Measurements from ENCODE around the gene TSSC4.

The TSSC4 gene

DNA sequence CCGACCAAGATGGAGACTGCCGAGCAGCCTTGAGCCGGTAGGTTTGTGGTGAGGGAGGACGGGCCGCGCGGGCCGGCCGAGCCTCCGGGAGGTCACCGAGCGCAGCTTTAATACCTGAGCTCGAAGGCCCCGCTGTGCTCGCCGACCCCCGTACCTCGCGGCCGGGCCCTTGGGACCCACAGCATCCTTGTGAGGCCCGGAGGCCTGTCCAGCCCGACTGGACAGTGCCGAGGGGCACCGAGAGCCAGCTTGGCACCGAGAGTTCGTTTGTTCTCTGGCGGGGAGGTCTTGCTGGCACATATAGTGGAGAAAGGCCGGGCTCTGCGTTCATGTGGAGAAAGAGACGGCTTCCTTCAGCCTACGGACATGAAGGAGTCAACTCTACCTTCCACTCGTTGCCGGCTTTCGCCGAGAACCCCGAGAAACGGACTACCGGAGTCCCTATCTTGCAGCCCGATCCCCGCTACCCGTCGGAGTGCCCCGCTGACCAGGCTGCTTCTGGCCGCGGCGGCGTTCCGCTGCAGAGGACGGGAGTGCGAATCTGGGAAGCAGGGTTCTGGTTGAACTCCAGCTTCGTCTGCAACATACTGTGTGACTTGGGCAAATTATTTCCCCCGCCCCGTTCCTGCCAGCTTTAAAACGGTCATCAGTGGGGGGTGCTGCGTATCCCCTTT, 349 bp downstream of the TSSC4 start:
- DNase-seq (ENCODE audit: low read depth in 2 of 2) = no peak

DNA sequence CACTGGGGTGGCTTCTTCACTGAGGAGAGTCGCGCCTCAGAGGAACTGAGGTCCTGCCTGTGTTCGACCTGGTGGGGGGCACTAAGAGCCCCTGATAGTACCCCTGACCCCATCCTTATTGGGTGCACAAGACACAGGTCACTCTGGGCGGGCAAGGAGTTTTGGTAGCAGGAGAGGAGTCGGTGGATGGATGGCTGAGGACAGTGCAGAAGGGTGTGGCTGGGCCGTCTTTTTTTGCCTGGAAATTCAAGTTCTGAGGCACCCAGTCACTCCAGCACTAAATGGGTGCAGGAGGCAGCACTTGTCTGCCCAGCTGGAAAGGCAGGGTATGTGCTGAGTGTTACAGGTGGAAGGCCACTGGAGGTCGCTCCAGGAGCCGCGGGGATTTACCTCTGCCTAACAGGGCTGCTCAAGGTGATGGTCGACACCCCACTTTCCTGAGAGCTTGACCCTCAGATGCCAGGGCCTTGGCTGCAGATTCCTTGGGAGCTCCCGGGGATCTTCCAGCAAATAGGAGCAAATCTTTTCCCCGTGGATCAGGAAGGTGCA, 960 bp downstream of the TSSC4 start:
- DNase-seq (ENCODE audit: low read depth in 2 of 2) = no peak

DNA sequence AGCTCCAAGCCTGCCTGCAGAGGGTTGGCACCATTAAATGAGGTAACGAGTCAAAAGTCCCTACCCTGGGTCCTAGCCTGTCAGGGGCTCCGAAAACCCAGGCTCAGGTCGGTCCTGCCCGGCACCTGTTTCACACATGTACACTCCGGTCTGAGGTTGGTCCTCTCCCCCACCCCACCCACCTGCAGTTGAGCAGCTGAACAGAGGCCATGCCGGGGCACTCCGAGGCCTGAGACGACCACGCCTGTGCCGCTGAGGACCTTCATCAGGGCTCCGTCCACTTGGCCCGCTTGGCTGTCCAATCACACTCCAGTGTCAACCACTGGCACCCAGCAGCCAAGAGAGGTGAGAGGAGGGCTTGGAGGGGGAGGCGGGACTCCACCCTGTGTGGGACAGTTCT, 1.6 kb downstream of the TSSC4 start:
- no peak for DNase-seq (ENCODE audit: low read depth in 2 of 2)

DNA sequence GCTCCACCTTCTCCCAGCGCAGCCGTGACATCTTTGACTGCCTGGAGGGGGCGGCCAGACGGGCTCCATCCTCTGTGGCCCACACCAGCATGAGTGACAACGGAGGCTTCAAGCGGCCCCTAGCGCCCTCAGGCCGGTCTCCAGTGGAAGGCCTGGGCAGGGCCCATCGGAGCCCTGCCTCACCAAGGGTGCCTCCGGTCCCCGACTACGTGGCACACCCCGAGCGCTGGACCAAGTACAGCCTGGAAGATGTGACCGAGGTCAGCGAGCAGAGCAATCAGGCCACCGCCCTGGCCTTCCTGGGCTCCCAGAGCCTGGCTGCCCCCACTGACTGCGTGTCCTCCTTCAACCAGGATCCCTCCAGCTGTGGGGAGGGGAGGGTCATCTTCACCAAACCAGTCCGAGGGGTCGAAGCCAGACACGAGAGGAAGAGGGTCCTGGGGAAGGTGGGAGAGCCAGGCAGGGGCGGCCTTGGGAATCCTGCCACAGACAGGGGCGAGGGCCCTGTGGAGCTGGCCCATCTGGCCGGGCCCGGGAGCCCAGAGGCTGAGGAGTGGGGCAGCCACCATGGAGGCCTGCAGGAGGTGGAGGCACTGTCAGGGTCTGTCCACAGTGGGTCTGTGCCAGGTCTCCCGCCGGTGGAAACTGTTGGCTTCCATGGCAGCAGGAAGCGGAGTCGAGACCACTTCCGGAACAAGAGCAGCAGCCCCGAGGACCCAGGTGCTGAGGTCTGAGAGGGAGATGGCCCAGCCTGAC, 2.5 kb downstream of the TSSC4 start:
- no peak for DNase-seq (ENCODE audit: low read depth in 2 of 2)

DNA sequence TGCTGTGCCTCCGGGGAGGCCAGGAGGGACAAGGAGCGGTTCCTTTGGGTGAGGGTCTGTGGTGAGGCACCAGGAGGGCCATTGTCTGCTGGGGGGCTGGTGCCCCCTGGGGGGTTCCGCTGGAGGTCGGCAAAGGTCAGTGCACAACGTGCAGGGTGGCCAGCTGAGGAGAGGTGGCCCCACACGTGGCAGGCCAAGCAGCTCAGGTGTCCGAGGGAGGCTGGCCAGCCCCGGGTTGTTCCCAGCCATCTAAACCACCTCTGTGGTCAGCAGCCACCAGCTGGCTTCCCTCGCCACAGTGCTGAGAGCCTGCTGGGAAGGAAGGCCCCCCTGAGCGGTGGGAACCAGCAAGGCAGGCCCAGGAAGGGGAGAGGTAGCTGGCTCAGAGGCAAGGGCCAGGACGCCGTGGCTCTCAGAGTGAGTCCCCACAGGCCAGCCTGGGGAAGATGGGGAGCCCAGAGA, 4.2 kb downstream of the TSSC4 start:
- DNase-seq (ENCODE audit: low read depth in 2 of 2) = no peak

DNA sequence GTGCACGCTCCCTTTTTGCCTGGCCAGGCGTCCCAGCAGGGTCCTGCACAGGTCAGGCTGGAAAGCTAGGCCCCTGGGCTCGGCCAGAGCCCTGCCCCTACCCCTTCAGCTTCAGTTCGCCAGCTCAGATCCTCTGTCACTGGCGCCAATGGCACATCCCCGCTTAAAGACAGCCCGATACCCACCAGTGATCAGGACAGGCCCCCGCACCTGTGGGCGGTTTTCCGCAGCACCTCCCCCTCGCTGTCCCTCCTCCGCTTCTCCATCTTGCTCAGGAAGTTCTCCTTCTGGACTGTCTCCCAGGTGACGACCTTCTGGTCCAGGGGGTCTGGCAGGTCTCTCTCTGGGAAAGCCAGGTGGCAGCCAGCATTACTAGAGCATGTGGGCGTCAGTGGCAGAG, 5.9 kb downstream of the TSSC4 start:
- DNase-seq (ENCODE audit: low read depth in 2 of 2) = no peak

DNA sequence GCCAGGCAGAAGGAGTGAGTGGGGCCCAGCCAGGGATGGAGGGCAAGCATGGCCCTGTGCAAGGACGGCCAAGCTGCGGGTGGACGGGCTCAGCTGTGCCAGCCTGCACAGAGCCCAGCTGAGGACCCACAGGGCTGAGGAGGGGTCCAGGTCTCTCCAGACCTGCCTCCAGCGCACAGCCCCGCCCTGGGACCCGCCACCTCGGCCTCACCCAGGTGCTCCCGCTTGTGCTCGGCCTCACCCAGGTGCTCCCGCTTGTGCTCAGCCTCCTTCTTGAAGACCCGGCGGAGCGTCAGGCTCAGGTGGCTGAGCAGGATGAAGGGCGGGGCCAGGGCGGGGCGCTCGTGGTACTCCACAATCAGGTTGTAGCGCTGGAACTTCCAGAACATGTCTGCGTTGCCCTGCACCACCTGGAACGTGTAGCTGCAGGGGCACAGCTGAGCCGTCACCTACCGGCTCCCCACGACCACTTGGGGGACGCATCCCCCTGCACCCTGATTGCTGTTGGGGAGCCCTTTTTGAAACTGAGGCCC, 6.4 kb downstream of the TSSC4 start:
- DNase-seq (ENCODE audit: low read depth in 2 of 2) = no peak

DNA sequence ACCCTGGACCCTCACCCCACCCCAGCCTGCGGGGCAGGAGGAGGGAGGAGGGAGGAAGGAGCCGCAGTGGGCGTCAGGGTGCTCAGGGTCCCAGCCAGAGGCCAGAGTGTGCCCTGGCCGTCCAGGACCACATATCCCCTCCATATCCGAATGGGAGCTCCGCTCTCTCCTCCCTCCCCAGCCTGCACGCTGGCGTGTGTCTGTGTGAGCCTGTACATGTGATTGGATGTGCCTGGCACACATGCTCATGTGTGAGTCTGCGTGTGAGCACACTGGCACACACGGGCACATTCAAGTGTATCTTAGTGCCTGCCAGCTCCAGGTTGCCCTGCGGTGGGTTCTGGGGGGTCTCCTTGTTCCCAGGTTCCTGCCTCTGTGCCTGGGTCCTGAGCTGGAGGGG, 8.1 kb downstream of the TSSC4 start:
- DNase-seq (ENCODE audit: low read depth in 2 of 2) = no peak

DNA sequence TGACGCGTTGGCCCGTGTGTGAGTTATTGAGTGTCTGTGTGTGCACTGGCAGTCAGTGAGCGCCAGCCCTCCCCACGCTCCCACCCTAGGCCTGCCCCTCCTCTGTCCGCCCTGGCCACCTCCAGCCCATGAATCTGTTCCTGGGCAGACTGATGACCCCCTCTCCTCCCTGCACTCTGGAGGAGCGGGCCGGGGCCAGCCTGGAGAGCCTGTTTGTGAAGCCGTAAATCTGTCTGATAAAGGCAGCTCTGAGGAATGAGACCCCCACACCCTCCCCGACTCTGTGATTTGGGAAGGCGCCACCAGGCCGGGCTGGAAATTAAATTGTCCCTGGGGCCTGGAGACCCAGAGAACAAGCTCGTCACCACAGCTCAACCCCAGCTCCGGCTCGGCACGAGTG, 8.6 kb downstream of the TSSC4 start:
- DNase-seq (ENCODE audit: low read depth in 2 of 2) = no peak

DNA sequence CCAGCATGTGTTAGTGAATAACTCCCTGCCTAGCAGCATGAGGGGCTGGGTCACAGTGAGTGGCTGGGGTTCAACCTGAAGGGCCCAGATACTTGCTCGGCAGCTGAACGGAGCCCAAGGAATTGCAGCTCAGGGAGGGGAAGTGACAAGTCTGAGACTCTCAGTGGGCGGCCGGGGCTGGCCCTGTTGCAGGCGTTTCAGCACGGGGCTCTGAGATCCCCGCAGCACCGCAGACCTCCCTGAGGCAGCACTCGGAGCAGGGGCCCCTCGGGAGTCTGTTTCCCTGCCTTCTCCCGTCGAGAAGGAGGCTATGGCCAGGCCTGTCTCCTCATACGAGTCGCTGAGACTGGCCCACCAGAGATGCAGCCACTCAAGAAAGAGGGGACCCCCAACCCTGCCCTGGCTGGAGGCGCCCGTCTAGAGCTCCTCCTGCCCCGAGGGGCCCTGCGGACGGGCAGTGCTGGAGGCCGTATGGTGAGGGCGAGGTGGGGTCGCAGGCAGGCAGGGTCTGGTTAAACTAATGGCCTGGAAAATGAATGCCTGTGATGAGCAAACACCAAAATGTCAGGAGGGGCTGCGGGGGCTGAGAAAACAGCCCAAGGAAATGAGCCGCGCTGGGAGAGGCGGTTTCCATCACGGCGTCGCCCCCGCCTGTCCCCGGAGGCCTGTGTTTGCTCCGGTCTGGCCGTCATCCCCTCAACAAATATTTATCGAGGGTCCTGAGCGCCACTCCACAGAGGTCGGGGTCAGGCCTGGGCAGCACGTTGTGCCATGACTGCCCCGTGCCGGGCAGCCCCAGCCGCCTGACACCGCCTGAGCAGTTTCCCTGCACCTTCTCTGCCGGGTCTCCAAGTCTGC, 9.3 kb downstream of the TSSC4 start:
- DNase-seq (ENCODE audit: low read depth in 2 of 2) = no peak

DNA sequence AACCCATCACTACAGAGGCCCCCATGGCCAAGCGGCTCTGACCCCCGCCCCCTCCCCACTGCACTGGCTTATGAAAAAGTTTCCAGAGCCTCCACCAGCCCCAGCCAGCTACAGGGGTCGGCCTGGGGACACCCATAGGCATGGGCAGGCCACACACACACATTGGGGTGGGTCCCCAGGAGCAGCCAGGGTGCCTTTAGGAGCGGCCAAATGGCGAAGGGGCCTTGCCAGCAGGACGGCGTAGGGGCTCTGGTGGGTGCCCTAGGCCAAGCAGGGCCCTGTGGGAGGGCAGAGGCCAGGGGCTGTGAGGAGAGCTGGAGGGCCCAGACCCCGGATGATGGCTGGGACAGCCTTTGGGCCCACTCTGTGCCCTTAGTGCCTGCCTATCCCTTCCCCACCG, 10.1 kb downstream of the TSSC4 start:
- DNase-seq (ENCODE audit: low read depth in 2 of 2) = no peak

DNA sequence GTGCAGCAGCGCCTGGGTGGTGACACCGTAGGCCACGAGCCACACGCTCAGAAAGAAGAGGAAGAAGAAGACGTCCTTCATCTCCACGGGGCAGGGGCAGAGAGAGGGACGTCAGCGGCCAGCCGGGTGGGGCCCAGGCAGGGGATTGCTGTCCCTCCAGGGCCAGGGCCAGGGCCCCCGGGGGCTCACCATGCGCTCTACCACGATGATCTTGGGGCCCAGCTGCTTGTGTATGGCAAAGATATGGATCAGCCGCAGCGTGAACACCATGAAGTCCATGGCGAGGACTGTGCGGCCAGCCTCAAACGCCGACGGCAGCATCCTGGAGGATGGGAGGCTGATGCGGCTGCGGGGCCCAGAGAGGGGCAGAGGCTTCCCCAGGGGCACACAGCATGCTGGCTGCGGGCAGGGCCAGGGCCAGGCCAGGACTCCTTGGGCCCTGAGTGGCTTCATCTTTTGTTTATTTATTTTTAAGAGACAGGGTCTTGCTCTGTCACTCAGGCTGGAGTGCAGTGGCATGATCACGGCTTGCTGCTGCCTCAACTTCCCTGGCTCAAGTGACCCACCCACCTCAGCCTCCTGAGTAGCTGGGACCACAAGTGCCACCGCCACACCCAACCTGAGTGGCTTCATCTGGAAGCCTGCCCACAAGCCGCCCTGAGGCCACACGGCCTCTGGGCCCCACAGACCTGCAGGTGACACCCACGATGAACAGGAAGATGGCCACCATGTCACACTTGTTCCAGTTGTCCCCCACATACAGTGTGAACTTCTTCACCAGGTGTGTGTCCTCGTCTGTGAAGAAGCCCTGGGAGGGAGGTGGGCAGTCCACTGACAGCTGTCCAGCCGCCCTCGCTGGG, 11.1 kb downstream of the TSSC4 start:
- DNase-seq (ENCODE audit: low read depth in 2 of 2) = no peak

DNA sequence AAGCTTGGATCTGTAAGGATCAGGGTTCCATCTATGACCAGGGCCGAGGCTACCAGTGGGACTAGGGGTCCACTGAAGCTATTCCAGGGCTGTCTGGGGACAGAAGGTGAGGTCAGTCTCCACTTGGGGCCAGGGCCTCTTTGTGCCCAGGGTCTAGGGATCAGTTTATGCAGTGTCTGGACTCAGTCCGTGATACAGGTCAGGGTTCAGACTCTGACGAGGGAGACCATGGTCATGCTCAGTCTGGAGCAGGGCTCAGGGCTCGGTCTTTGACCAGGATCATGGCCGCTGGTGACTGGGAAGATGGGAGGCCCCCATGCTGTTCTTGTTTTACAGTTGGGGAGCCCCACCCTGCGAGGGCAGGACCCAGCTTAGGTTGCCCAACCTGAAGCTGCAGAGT, 11.8 kb downstream of the TSSC4 start:
- no peak for DNase-seq (ENCODE audit: low read depth in 2 of 2)

DNA sequence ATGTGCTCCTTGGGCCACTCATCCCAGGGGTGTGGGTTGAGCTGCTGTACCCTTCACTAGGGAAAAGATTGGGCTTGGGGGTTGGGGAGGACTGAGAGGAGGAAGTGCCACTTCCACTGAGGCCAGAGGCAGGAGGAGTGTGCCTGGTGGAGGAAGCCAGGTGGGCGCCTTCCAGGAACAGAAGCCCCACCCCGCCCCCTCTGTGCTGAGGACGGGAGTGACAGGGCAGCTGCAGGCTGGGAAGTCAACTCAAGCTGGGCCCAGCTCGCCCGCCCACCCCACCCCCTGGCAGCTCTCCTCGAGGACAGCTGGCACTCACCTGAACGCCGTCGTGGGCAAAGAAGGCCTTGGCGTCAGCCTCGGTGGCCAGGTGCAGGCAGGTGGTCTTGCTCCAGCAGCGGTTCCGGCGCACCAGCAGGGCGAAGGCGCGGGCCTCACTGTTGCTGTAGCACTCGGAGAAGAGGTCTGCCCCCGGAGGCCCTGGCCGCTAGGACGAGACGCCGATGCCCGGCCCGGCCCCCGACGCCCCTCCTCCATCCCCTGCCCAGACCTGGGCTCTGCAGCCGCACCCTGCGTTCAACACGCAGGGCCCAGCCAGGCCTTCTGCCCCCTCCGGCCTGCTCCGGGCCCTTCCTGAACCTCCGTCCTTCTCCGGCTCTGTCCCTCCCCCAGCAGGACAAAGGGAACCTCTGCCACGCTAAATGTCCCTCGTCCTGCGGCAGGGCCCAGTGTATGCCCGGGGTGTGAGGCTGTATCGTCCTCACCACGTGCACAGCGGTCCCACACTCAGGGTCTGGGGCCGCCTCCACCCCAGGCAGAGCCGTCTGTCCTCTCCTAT, 13.4 kb downstream of the TSSC4 start:
- no peak for DNase-seq (ENCODE audit: low read depth in 2 of 2)

DNA sequence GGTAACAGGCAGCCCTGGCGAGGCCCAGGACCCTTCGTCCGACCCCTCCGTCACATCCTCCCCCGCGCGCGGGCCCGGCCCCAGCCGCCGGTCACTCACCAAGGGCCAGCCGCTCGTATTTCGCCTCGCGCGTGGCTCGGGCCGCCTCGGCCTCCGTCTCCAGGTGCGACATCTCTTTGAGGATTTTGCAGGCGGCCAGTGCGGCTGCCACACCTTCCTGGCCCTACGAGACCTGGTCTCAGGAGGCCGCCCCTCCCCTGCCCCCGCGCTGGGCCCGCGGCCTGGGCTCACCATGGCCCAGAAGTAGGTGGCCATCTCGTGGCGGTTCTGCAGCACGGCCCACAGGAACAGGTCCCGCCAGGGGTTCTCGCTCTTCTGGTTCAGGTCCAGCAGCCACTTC, 14.1 kb downstream of the TSSC4 start:
- DNase-seq (ENCODE audit: low read depth in 2 of 2) = no peak

DNA sequence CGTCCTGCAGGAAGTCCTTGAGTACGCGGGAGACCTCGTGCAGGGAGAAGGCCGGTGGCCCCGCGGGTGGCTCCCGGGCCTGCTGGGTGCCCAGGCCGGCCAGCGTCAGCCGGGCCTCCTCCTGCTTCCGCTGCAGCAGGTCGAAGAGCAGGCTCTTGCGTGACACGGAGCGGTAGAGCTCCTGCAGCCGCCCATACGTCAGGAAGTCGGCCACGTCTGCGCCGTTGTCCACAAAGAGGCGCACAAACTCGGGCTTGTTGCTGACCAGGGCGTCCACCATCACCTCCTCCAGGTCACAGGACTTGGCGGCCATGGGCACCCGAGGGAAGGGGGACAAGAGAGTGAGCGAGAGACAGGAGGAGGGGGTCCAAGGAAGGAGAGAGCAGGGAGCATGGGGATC, 14.6 kb downstream of the TSSC4 start:
- DNase-seq (ENCODE audit: low read depth in 2 of 2) = no peak

DNA sequence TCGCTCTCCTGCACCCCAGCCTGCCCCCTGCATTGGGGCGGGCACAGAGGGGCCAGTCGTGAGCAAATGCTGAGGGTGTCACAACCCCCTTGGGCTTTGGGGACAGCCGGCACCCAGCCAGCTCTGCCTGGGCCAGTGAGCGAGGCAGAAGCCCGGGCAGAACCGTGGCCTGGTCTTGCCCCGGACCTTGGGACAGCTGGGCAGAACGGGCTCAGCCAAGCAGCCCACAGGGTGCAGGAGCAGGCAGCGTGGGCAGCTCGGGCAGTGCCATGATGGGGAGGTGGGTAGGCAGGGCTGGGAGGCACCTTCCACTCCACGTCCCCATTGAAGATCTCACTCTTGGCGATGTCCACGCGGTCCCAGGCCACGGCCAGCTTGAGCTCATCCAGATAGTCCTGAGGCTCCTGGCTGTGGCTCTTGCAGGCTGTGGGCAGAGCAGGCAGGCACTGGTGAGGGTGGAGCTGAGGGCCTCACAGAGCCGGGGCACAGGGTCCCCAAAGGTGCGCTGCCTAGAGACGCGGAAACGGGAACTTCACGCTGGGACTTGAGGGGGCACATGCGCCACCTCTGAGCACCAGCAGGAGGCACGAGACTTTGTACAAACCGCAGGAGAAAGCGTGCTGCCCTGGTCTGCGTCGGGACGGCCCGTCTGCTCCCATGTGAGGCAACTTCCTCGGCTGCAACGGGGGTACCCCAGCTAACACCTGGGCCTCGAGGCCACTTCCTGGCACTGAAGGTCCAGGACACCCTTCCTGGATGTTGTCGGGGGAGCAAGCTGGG, 15.2 kb downstream of the TSSC4 start:
- DNase-seq (ENCODE audit: low read depth in 2 of 2) = no peak

DNA sequence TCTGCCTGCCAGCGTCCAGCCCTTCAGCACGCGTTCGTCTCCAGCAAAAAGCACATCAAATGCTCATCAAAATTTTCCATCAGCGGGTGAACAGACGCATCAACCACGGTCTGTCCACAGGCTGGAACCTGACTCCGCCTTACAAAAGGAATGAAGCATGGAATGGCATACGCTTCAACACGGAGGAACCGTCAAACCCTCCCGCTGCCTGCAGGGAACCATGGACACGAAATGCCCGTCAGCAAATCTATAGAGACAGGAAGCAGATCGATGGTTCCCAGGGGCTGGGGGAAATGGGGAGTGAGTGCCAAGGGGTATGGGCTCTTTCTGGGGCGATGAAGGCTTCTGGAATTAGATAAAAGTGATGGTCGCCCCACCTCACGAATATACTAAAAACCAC, 16.2 kb downstream of the TSSC4 start:
- no peak for DNase-seq (ENCODE audit: low read depth in 2 of 2)

All from activated CD8-positive, alpha-beta memory T cell treated with anti-CD3 and anti-CD28 coated beads for 4 hours (primary cell).